ENCODE measurements around the gene CKM. TPM values are rescaled to one million over a fixed set of nuclear protein-coding genes. Genes with fewer than 3 reads are reported as not detected.

CKM gene
- total RNA-seq, 1 donor from 2014 or later = 0.41 TPM

DNA sequence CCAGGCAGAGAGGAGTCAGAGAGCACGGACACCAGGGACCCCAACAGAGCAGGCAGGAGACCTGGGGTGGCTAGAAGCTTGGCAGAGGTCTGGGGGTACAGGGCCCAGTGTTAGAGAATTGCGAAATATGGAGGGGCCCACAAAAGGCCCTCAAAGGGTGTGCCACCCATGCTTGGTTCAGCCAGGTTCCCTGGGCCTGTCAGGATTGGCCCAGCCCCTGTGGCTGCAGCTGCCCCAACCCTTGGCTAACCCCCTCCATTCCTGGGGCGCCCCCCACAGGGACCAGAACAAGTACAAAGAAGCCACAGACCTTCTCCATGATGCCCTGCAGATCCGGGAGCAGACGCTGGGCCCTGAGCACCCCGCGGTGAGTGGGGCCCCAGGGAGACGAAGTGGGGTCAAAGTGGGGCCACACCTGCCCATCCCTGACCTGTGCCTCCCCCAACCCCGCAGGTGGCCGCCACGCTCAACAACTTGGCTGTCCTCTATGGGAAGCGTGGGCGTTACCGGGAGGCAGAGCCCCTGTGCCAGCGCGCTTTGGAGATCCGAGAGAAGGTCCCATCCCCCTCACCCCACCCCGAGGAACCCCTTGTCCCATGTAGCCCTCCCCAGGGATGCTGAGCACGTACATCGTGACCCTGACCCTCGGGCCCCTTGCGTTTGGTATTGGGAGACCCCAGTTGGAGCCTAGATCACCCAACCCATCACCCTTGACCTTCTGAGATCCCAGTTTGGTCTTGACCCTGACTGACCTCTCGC lies 25.9 kb upstream of the CKM start:
- peaks cover 32% of the 10 kb centered on the region for H3K27me3 ChIP-seq
- TF ChIP-seq, protein P1, sequence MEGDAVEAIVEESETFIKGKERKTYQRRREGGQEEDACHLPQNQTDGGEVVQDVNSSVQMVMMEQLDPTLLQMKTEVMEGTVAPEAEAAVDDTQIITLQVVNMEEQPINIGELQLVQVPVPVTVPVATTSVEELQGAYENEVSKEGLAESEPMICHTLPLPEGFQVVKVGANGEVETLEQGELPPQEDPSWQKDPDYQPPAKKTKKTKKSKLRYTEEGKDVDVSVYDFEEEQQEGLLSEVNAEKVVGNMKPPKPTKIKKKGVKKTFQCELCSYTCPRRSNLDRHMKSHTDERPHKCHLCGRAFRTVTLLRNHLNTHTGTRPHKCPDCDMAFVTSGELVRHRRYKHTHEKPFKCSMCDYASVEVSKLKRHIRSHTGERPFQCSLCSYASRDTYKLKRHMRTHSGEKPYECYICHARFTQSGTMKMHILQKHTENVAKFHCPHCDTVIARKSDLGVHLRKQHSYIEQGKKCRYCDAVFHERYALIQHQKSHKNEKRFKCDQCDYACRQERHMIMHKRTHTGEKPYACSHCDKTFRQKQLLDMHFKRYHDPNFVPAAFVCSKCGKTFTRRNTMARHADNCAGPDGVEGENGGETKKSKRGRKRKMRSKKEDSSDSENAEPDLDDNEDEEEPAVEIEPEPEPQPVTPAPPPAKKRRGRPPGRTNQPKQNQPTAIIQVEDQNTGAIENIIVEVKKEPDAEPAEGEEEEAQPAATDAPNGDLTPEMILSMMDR (IDR thresholded peaks at IDR 0.05) = no peak

DNA sequence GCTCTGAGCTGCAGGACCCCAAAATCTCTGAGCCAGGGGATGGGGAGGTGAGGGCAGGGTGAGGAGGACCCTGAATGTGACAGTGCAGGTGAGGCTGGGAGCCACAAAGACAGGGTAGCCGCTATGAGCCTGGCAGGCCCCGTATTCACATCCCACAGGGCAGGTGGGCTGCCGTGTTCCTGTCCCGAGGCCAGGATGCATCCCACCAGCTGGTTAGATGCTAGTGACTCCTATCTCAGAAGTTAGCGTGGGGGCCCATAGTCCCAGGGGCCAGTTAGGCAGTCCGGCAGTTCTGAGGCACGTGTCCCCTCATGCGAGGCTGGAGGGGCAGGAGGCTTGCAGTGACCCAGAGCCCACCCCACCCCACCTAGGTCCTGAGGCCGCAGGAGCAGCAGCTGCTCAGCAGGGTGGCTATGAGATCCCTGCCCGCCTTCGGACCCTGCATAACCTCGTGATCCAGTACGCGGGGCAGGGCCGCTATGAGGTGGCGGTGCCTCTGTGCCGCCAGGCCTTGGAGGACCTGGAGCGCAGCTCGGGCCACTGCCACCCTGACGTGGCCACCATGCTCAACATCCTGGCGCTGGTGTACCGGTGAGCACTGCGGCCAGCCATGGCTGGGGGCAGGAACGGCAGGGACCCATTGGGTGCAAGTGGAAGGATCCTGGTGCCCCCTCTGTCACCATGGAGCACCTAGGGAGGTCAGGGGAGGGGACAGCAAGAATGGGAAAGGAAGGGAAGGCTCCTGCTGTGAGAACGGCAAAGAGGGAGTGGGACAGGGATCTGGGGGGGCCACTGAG lies 25.1 kb upstream of the CKM start:
- Histone ChIP-seq H3K36me3 (peaks cover 11% of the 10 kb centered on the region), H3K4me3 (no peak overlapping the region), H3K9me3 (no peaks in the 10 kb centered on the region), H3K27ac (no peak overlapping the region), H3K4me1 (no peaks in the 10 kb centered on the region), H3K27me3 (peaks cover 32% of the 10 kb centered on the region)
- intact Hi-C loops (cut with DNase I) = no loop called here
- ATAC-seq = no peak
- TF ChIP-seq, protein P1 (IDR thresholded peaks at IDR 0.05) = no peak
- no peak for DNase-seq

More for the DNA sequence above, 25.9 kb upstream of the CKM start:
- Histone ChIP-seq H3K4me1 (no peaks in the 10 kb centered on the region), H3K9me3 (no peaks in the 10 kb centered on the region), H3K36me3 (peaks cover 11% of the 10 kb centered on the region), H3K27ac (no peak overlapping the region), H3K4me3 (no peak overlapping the region)
- ATAC-seq (no peak), DNase-seq (no peak)
- intact Hi-C loops (cut with DNase I) = no loop called here

DNA sequence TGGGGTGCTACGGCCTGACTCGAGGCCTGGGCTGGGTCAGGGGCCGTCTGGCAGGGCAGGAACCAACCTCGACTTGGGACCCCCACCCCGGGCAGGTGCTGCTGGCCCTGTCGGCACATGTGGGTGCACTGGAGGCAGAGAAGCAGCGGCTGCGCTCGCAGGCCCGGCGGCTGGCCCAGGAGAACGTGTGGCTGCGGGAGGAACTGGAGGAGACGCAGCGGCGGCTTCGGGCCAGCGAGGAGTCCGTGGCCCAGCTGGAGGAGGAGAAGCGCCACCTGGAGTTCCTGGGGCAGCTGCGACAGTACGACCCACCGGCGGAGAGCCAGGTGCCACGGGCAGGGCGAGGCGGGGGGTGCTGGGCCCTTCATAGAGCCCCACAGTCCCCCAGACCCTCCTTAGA lies 23.8 kb upstream of the CKM start:
- DNase-seq (no peak), ATAC-seq (no peak)
- Histone ChIP-seq H3K9me3 (no peaks in the 10 kb centered on the region), H3K27ac (no peak overlapping the region), H3K4me3 (no peak overlapping the region), H3K4me1 (no peaks in the 10 kb centered on the region), H3K36me3 (peaks cover 2% of the 10 kb centered on the region), H3K27me3 (peaks cover 32% of the 10 kb centered on the region)
- intact Hi-C loops (cut with DNase I) = no loop called here
- TF ChIP-seq, protein P1 (IDR thresholded peaks at IDR 0.05) = no peak

DNA sequence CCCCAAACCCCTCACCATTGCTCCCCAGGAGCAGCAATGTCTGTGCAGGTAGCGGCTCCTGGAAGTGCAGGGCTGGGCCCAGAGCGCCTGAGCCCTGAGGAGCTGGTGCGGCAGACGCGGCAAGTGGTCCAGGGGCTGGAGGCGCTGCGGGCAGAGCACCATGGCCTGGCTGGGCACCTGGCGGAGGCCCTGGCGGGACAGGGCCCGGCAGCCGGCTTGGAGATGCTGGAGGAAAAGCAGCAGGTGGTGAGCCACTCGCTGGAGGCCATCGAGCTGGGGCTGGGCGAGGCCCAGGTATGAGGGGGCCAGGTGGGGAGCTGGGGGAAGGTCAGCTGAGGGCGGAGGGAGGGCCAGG lies 22.8 kb upstream of the CKM start:
- ATAC-seq (no peak), DNase-seq (no peak)
- Histone ChIP-seq H3K27ac (no peak overlapping the region), H3K36me3 (no peaks in the 10 kb centered on the region), H3K4me3 (no peak overlapping the region), H3K27me3 (peaks cover 37% of the 10 kb centered on the region), H3K9me3 (no peaks in the 10 kb centered on the region), H3K4me1 (no peaks in the 10 kb centered on the region)
- intact Hi-C loops (cut with DNase I) = no loop called here
- TF ChIP-seq, protein P1 (IDR thresholded peaks at IDR 0.05) = no peak

DNA sequence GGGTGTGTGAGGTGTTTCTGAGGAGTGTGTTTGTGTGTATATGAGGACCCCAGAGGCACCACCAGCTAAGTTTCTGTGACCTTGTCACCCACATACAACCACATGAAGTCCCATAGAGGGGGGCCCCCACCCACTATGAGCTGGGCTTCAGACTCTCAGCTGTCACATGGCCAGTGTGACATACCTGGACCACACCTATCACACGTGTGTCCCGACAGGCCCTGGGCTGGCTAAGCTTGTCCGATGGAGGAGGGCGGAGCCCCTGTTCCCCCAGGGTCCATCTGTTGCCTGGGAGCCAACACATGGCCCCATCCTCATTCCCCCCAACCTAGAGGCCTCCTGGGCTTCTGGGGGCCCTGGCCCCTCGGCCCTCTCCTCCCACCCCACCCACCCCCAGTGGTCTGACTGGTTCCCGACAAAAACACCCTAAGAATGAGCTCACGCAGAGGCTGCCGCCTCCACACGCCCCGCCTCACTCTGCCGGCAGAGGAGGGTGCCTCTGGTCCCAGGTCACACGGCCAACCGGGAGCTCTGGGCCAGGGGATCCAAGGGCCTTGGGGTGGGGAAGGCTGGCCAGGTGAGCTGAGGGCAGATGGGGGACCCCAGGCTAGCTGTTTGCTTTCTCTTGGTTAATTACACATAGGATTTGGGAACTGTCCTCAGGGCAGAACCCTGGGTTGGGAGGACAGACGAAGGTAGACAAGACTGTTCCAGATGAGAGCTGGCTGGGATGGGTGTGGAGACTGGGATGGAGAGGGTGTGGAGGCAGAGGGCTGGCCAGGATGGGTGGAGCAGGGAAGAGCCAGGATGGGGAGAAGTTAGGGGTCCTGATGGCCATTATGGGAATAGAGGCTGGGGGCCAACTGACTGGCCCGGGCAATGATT lies 22.2 kb upstream of the CKM start:
- H3K9me3 ChIP-seq = no peaks in the 10 kb centered on the region
- H3K36me3 ChIP-seq = no peaks in the 10 kb centered on the region
- no peak for DNase-seq
- H3K27ac ChIP-seq = no peak overlapping the region
- peaks cover 43% of the 10 kb centered on the region for H3K27me3 ChIP-seq
- no peak for ATAC-seq
- TF ChIP-seq, protein P1 (IDR thresholded peaks at IDR 0.05) = no peak
- H3K4me3 ChIP-seq = no peak overlapping the region
- intact Hi-C loops (cut with DNase I) = no loop called here
- no peaks in the 10 kb centered on the region for H3K4me1 ChIP-seq

Data from upper lobe of right lung (tissue), 1 donor.